Stimulated activated CD4-positive, alpha-beta T cell treated with anti-CD3 and anti-CD28 coated beads, Interleukin-4, amount 100 ng/mL, for 1 hour (primary cell): ENCODE results near the gene RNF44.

Experiments
- DNase-seq: peaks from one replicate; pipeline ENCODE4 v3.0.0-alpha.2; 2020

RNF44 gene

DNA sequence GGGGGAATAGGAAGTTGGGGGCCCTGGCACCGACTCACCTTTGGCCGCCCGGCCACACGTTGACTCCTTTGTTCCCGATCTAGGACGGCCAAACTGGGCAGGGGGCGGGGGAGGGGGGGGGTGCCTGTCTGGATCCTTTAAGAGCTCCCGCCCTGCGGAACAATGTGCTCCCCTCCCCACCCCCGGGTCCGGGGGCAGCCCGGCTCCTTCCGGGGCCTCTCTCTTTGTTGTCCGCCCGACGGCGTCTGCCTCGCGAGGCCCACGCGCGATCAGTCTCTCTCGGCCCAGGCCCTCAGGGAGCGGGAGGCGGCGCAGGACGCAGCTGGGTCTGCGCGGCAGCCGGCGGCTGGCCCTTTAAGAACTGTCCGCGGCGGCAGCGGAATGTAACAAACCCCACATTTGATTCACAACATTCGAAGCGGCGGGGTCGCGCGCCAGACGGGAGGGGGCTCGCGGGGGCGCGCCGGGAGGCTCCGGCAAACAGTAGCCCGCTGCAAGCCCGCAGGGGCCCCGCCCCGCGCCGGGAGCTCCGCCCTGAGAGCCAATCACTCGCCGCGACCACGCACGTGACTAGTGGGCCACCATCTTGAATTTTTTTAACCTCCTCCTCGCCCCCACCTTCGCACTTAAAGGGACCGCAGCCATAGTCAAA lies at the start of gene RNF44:
Gene RNF44, minus strand, starts transcription at position 501 of the 652 bp plus-strand sequence. CDS start 4,930 bp downstream, outside the sequence.
- peak; percentile 99 for DNase-seq

- no peak for DNase-seq
These were observed 45.9 kb upstream of the RNF44 start for GRCh38 chr5:176583076-176583475.

GRCh38 chr5:176581361-176581760 lies 44.2 kb upstream of the RNF44 start:
- no peak for DNase-seq

DNA sequence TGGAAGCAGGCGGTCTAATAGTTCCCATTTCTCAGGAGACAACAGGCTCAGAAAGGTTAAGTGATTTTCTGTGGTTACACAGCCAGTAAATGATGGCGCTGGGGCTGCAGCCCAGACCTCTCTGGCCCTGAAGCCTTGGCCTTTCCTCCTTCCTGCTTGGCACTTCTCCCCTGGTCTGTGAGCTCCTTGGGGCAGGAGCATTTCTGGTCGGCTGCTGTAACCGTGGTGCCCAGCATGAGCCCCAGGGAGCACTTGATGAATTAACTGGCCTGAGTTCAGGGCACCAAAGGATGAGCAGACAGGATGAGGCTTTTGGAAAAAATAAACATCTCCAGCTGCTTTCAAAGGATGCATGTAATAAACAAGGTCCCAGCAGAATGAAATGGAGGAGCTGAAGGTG lies 42.1 kb upstream of the RNF44 start:
- no peak for DNase-seq

DNA sequence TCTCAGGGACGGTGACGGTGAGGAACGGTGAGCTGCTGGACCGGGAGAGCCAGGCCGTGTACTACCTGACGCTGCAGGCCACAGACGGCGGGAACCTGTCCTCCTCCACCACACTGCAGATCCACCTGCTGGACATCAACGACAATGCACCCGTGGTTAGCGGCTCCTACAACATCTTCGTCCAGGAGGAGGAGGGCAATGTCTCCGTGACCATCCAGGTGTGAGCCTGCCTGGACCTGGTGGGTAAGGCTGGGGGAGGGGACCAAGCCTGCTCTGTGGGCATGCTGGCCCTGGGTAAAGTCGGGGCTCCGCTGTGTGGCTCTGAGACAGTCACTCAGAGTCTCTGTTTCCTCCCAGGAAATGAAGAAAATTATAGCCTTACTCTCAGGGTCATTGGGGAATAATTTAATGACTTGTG lies 41.2 kb upstream of the RNF44 start:
- DNase-seq = peak; percentile 45

DNA sequence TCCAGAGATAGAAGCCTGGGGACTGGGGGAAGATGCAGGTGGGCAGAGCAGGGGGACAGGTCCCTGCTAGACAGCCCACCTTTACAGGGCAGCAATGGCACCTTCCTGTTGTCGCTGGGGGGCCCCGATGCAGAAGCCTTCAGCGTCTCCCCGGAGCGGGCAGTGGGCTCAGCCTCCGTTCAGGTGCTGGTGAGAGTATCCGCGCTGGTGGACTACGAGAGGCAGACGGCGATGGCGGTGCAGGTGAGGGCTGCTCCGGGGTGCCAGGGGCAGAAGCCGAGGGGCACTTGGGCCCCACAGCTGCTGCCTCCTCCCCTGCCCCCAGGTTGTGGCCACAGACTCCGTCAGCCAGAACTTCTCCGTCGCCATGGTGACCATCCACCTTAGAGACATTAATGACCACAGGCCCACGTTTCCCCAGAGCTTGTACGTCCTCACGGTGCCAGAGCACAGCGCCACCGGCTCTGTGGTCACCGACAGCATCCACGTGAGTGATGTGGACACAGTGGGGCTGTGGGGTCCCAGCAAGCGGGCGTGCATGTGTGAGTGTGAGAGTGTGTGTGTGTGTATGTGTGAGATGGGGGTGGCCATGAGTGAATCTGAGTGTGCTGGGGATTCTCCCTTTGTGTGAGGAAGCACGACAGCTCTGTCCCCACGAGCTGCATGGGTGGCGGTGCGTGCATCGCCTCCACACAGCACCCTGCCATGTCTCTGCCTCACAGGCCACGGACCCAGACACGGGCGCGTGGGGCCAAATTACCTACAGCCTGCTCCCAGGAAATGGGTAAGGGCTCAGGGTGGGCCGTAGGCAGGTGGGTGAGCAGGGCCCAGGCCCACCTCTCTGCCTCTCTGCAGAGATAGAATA lies 40.3 kb upstream of the RNF44 start:
- no peak for DNase-seq

GRCh38 chr5:176575488-176576422 lies 38.6 kb upstream of the RNF44 start:
- DNase-seq = no peak

DNA sequence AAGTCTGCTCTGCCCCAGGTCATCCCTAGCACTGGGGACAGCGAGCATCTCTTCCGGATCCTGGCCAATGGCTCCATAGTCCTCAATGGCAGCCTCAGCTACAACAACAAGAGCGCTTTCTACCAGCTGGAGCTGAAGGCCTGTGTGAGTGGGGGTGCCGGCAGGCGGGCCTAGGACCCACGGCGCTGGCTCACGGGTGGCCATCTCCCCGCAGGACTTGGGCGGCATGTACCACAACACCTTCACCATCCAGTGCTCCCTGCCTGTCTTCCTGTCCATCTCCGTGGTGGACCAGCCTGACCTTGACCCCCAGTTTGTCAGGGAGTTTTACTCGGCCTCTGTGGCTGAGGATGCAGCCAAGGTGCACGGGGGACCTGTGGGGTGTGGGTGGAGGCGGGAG lies 37.9 kb upstream of the RNF44 start:
- DNase-seq = no peak

- no peak for DNase-seq
These were observed 37.0 kb upstream of the RNF44 start for GRCh38 chr5:176574297-176574591.

DNA sequence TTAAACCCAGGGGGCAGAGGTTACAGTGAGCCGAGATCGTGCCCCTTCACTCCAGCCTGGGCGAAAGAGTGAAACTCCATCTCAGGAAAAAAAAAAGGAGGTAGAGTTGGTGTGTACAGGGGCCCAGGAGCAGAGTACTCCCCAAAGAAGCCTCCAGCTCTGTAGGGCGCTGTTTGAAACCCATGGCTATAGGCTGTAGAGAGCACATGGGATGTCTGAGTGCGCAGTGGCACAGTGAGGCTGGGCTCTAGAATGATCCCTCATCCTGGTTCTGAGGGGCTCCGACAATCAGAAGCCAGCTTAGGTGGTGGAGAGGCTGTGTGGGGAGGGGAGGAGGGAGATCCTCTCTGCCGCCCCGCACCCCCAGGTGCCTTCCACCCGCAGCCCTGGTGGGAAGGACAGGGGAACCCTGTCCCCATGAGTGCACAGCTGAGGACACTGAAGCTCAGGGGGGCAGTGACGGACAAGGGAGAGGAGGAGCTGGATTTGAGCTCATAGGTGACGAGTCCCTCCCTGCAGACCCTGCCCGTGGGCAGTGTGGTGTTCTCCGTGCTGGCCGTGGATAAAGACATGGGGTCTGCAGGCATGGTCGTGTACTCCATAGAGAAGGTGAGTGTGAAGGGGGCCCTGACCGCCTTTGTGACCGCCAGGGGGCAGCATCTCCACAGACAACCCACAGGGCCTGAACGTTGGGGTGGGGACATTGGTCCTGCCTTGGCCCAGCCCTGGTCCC lies 36.5 kb upstream of the RNF44 start:
- DNase-seq = peak; percentile 83

DNA sequence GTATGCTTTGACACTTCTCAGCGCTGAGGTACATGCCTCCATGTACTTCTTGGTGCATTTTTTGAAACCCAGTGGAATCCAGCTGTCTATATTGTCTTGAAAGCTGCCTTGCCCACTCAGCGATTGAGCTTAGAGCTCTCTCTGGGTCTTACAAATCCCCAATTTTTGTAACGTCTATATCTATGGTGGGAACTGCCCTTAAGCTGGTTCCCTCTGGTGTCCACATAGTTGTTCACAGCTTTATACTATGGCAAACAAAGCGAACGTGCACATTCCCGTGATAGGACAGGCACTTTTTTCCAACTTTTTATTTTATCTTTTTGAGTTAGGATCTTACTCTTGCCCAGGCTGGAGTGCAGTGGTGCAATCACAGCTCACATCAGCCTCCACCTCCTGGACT lies 32.8 kb upstream of the RNF44 start:
- DNase-seq = no peak

DNA sequence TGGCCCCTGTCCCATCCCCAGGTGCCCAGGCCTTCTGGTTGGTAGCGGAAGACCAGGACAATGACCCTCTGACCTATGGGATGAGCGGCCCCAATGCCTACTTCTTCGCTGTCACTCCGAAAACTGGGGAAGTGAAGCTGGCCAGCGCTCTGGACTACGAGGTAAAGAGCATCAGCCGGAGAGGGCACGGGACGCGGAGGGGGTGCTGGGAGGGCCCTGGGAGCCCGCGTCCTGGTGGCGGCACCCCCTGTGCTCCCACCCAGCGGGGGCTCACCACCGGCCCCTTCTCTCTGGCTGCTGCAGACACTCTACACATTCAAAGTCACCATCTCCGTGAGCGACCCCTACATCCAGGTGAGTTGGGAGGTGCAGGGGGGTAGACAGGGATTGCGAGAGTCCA lies 31.5 kb upstream of the RNF44 start:
- no peak for DNase-seq

DNA sequence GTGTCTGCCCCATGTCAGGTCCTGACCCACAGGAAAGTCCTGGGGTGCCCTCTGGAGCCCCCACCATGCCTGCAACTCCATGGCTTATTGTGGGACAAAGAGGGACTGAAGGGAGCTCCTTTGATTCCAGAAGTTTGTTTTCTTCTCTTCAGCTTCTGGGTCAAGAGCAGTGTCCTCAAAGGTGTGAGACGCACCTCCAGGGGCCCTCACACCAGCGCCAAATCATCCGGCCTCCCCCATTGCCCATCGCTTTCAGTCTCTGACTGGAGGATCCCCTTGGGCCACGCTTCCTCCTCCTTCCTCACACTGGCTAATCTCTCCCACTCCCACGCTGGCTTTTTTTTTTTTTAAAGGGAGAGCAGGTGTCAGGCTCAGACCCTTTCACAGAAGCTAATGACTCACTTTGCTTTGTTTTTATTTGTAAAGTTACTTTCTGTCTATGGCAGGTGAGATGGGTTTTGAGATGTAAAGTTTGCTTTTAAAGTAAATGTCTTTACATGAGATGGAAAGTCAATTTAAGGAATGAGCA lies 28.6 kb upstream of the RNF44 start:
- no peak for DNase-seq

DNA sequence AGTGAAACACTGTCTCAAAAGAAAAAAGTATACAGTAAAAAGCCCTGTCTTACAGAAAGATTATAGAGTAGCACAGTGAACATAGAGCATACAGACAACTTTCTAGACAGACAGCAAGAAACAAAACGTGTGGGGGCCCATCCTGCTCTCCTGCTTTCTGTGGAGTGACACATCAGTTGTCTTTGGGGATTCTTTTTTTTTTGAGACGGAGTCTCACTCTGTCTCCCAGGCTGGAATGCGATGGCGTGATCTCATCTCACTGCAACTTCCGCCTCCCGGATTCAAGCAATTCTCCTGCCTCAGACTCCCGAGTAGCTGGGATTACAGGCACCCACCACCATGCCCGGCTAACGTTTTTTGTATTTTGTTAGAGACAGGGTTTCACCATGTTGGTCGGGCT lies 26.8 kb upstream of the RNF44 start:
- DNase-seq = no peak

- no peak for DNase-seq
These were observed 25.0 kb upstream of the RNF44 start for GRCh38 chr5:176562189-176562588.

DNA sequence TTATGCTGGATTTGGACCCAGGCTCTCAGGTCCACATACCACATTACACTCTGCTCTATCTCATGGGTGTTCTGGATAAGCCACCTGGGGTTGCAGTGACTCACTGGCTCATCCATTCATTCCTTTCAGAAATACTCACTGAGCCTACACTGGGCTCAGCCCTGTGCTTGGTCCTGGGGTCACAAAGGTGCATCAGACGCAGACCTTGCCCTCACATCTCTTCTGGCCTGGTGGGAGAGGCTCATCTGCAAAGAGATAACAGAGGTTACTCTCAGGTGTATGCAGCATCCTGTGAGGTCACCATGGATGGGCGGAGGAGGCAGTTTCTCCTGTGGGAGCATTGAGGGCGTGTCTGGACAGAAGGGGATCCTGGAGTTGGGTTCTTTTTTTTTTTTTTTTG lies 24.1 kb upstream of the RNF44 start:
- no peak for DNase-seq

GRCh38 chr5:176560364-176560763 lies 23.2 kb upstream of the RNF44 start:
- DNase-seq = peak; percentile 35

DNA sequence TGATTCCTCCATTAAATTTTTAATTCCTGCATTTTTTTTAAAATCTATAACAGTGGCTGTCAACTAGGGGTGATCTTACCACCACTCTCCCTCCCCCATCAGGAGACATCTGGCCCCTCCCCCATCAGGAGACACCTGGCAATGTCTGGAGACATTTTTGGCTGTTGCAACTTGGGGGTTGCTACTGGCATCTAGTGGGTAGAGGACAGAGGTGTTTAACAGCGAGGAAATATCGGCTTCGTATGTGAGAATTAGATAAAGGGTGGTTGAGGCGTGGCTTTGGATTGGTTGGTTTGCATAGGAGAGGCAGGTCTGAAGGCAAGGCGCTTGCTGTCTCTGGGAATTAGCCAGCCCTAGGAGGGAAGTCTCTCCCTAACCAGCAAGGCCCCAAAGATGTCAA lies 22.5 kb upstream of the RNF44 start:
- DNase-seq = no peak

GRCh38 chr5:176557846-176558245 lies 20.6 kb upstream of the RNF44 start:
- DNase-seq = no peak

GRCh38 chr5:176553260-176554085 lies 16.3 kb upstream of the RNF44 start:
- DNase-seq = no peak

DNA sequence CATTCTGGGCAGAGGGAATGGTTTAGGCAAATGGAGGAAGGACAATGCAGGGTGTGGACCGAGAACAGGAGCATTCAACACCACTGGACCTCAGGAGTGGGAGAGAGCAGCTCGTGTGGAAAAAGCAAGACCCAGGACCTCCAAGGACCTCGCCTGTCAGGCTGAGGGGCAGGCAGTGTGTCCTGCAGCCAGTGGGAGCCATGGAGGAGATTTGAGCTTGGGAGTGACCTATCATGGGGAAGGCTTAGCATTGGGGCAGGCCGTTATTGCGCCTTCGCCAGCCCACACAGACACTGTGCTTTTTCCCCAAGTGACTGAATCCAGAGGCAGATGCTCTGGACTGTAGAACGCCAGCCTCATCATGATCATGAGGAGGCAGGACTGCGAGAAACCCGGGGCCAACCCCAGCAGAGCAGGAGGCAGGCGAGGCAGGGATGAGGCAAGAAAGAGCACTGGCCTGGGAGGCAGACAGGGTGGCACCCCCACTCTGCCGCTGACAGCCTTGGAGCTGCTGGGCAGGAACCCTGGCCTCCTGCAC lies 15.2 kb upstream of the RNF44 start:
- no peak for DNase-seq
